Measurements from ENCODE around the gene KLHDC7B. TPM values are rescaled to one million over a fixed set of nuclear protein-coding genes. Genes with fewer than 3 reads are reported as not detected.
"Not testable (repeated sequence)": the region's sequence is repeated elsewhere in the genome, so short reads cannot be mapped to it uniquely, and the experiment has no call there.

Gene KLHDC7B
- total RNA-seq, 1 donor from 2014 or later, result 0.05 TPM

GRCh38 chr22:50528682-50529415 lies 16.9 kb upstream of the KLHDC7B start:
- DNase-seq (ENCODE audit: low spot score), result peak; percentile 58
- ATAC-seq, result no peak

DNA sequence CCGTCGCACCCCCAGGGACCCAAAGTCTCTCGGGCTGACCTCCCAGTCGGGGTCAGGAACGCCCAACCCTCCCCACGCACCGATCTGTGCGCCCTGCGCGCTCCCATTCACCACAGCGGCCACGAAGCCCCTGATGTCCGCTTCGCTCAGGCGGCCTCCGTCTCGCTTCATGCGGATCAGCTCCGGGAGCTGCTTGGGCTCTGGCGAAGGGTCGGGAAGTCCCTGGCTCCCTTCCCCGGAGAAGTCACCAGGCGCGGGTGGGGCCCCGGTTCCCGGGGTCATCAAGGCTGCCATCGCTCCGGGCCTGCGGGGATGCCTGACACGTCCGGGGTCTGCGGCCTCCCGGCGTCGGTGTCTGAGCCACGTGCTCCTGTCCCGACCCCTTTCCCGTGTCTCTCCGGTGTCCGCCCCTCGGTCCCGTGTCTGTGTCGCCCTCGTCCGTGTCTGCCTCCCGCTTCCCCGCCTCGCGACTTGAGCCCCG lies 16.2 kb upstream of the KLHDC7B start:
- DNase-seq (ENCODE audit: low spot score) (no peak), ATAC-seq (no peak)

- peak; percentile 96 for DNase-seq (ENCODE audit: low spot score)
- ATAC-seq, result peak; percentile 51
Observed at GRCh38 chr22:50529897-50530579, 15.7 kb upstream of the KLHDC7B start, which contains the start of gene TYMP. TYMP (minus strand) TSS chr22:50530012; CDS start chr22:50529709, 303 bp downstream.

- ATAC-seq (peak; percentile 38), DNase-seq (ENCODE audit: low spot score) (peak; percentile 91)
Observed at GRCh38 chr22:50530580-50530876, 15.2 kb upstream of the KLHDC7B start.

- DNase-seq (ENCODE audit: low spot score), result peak; percentile 94
- ATAC-seq, result peak; percentile 53
Observed at GRCh38 chr22:50530877-50531545, 14.7 kb upstream of the KLHDC7B start.

DNA sequence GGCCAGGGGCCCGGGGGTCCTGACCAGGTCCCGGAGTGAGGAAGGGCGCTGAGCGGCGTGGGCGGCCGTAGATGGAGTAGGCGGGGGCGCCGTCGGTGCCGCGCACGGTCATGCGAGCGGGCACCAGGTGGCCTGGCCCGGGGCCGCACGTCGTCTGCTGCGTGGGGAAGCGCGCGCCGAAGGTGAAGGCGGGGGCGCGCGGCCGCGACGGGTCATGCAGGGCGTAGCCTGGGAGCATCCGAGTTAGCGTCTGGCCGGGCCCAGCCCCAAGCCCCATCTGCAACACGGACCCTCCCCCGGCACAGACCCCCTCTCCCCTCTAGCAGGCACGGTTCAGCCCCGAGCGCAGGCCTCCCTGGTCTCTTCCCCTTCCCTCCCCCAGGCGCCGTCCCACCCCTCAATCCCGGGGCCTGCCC lies 14.1 kb upstream of the KLHDC7B start:
- ATAC-seq, result peak; percentile 47

DNA sequence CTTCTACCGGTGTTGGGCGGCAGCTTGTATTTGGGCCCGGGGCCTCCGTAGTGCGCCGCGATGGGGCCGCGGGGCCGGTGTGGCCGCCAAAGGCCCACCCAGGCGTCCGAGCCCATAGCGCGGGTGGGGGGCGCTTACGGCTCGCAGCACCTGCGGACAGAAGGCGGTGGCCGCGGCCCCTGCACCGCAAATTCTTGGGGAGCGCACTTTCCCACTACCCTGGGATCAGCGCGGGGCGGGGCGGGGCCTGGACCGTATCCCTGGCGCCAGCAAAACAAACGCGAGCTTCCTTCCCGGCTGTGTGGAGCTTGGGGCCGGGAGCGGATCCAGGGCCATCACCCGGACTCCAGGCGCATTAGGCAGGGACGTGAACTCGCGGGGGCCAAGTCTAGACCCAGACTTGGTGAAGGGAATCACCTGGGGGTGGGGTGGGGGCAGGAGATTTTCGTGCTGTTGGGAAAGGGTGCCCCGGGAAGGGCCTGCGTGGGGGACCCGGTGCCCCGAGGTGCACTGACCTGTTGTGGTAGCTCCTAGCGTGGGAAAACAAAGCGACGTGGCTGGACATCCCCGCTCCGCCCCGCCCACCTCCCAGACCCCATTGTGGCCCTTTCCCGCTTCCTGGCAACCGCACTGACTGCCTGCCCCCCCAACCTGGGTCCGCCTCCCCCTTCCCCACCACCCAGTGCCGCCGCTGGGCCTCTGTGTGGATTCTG lies 13.6 kb upstream of the KLHDC7B start:
- DNase-seq (ENCODE audit: low spot score) (peak; percentile 91), ATAC-seq (peak; percentile 55)

More for the DNA sequence above, 14.1 kb upstream of the KLHDC7B start:
- peak; percentile 82 for DNase-seq (ENCODE audit: low spot score)

- ATAC-seq, result no peak
- no peak for DNase-seq (ENCODE audit: low spot score)
Observed at GRCh38 chr22:50532824-50533796, 12.6 kb upstream of the KLHDC7B start.

- not testable (repeated sequence) for ATAC-seq
Observed at GRCh38 chr22:50533856-50534711, 11.6 kb upstream of the KLHDC7B start.

DNA sequence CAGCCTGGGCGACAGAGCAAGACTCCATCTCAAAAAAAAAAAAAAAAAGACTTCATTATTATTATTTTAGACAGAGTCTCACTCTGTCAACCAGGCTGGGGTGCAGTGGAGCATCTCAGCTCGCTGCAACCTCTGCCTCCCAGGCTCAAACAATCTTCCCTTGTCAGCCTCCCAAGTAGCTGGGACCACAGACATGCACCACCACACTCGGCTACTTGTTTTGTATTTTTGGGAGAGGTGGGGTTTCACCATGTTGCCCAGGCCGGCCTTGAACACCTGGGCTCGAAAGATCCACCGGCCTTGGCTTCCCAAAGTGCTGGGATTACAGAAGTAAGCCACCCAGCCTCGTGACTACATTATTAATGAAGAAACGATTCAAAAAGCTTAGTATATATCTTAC lies 10.6 kb upstream of the KLHDC7B start:
- ATAC-seq (no peak), DNase-seq (ENCODE audit: low spot score) (no peak)

More at GRCh38 chr22:50533856-50534711, 11.6 kb upstream of the KLHDC7B start:
- DNase-seq (ENCODE audit: low spot score), result not testable (repeated sequence)

GRCh38 chr22:50536226-50536625 lies 9.5 kb upstream of the KLHDC7B start:
- ATAC-seq (no peak), DNase-seq (ENCODE audit: low spot score) (no peak)

- DNase-seq (ENCODE audit: low spot score) (no peak), ATAC-seq (no peak)
Observed at GRCh38 chr22:50537765-50538164, 7.9 kb upstream of the KLHDC7B start.

DNA sequence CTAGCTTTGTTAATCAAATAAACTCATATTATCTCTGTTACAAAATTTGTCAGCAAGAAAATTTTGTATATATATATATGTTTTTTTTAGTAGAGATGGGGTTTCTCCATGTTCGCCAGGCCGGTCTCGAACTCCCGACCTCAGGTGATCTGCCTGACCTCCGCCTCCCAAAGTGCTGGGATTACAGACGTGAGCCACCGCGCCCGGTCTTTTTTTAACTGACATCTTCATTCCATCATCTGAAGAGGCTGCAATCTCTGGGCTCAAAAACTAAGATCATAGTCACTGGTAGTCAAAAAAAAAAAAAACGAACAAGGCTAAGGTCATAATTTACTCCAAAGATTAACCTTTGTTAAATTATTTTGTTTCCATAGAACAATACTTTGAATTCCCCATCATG lies 5.3 kb upstream of the KLHDC7B start:
- ATAC-seq (no peak), DNase-seq (ENCODE audit: low spot score) (no peak)

GRCh38 chr22:50541667-50542026 lies 4.1 kb upstream of the KLHDC7B start:
- ATAC-seq; DNase-seq (ENCODE audit: low spot score): not testable (repeated sequence)

DNA sequence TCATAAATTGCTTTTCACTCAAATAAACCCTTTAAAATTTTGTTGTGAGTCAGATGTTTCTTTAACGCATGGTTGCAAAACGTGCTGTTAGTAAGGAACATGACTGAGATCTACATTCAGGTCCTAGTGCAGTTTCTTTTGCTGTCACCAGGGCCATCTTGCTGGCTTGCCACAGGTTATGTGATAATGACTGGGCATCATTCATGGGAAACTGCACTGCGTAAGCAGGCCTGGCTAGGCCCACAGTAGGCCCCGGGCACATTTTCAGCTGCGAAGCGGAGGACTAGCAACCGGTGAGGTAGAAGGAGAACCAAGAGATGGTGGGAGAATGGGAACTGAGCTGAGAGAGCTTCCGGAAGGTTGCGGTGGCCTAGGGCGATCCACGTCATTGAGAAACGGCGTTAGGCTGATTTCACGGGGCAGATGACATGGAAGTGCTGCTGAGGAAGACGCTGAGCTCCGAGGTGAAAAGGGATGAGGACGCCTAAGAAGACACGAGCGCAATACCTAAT lies 3.2 kb upstream of the KLHDC7B start:
- ATAC-seq, result no peak
- DNase-seq (ENCODE audit: low spot score), result peak; percentile 56

DNA sequence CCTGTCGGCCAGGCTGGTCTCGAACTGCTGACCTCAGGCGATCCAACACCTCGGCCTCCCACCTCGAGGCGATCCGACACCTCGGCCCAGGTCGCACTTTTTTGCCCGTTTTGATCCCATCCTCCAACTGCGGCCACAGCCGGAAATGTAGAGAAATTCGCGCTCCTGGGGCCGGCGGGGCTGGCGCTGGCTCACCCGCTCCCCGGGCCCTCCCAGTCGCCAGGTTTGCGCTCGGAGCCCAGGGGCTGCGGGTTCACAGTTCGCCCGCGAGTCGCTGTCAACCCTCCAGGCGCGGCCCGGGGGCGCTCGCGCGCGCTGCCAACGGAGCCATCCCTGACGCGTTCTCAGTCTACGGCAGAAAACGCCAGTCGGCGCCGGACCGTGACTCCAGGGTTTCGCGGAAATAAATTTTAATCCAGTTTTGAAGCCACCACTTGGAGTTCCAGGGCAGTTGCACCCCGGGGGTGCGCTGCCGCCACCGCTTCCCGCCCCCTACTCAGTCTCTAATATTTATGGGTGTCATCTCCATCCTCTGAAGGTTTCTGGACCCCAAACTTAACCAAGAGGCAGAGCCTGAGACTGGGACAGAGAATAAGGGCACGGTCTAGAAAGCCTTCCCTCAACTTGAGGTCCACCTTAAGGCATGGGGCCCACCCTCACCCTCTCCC lies 1.5 kb upstream of the KLHDC7B start:
- DNase-seq (ENCODE audit: low spot score) (peak; percentile 85), ATAC-seq (peak; percentile 78)

GRCh38 chr22:50544746-50545253 lies 899 bp upstream of the KLHDC7B start:
- ATAC-seq (no peak), DNase-seq (ENCODE audit: low spot score) (peak; percentile 52)
